Fibroblast of villous mesenchyme (primary cell): Measurements from ENCODE around the gene IL1F10. TPM values are rescaled to one million over a fixed set of nuclear protein-coding genes. Genes with fewer than 3 reads are reported as not detected.

Experiments
- DNase-seq: peaks from one replicate; pipeline ENCODE4 v3.0.0-alpha.2; 2010; ENCODE audit warnings: low read depth
- H3K4me3 ChIP-seq: 2 replicates; pipeline ENCODE4 v1.5.1; 2011; ENCODE audit warnings: low read depth, mild to moderate bottlenecking, low read length
- total RNA-seq: library from RNA; depleted of rRNA; stranded (reverse); fragments of >200 nt; gene quantifications from 2 replicates; pipeline ENCODE4 v1.2.3, GENCODE V29; 2012
- TF ChIP-seq, protein P1 (sequence below): IDR thresholded peaks from 2 replicates; pipeline ENCODE4 v1.5.1; 2012; ENCODE audit warnings: low read depth, mild to moderate bottlenecking, low read length; ENCODE audit not compliant: insufficient read depth

The IL1F10 gene
- total RNA-seq, 1 donor: not detected

DNA sequence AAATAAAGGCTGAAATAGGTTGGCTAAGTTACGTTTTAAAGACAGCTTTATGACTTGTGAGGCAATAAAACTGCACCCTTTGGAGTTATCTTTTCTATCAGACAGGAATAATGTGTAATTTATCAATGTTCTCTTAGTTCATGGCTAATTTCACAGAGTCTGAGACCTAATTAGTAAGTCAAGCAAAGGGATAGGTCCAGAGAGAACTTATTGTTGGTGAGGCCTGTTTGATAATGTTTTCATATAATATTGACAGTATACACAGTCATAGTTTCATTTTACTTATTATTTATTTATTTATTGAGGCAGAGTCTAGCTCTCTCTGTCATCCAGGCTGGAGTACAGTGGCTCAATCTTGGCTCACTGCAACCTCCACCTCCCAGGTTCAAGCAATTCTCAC is 10.7 kb upstream of the IL1F10 start:
- DNase-seq: no peak
- no peak overlapping the region for H3K4me3 ChIP-seq
- TF ChIP-seq, protein P1, sequence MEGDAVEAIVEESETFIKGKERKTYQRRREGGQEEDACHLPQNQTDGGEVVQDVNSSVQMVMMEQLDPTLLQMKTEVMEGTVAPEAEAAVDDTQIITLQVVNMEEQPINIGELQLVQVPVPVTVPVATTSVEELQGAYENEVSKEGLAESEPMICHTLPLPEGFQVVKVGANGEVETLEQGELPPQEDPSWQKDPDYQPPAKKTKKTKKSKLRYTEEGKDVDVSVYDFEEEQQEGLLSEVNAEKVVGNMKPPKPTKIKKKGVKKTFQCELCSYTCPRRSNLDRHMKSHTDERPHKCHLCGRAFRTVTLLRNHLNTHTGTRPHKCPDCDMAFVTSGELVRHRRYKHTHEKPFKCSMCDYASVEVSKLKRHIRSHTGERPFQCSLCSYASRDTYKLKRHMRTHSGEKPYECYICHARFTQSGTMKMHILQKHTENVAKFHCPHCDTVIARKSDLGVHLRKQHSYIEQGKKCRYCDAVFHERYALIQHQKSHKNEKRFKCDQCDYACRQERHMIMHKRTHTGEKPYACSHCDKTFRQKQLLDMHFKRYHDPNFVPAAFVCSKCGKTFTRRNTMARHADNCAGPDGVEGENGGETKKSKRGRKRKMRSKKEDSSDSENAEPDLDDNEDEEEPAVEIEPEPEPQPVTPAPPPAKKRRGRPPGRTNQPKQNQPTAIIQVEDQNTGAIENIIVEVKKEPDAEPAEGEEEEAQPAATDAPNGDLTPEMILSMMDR: no peak

DNA sequence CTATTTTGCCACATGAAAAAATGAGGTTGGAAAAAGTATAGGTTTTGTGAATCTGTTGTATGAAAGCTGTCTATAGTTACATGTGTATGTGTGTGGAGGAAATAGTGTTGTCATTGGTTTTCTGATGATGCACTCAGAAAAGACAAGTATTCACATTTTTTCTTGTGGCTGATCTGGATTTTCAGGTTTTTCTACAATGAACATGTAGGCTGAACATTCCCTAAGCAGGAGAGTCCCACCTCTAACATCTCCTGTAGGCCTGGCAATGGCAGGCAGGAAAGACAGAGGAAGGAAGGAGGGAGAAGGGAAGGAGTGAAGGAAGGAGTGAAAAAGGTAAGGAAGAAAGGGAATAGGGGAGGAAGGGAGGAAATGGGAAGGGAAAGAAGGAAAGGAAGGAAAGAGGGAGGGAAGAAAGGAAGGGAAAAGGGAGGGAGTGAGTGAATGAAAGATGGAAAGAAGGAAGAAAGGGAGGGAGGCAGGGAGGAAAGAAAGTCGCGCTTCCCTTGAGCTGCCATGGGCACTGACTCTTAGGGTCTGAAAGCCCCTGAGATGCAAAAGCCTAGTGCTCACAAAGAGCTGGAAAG is 9.3 kb upstream of the IL1F10 start:
- DNase-seq: no peak
- H3K4me3 ChIP-seq: no peak overlapping the region
- TF ChIP-seq, protein P1: no peak

DNA sequence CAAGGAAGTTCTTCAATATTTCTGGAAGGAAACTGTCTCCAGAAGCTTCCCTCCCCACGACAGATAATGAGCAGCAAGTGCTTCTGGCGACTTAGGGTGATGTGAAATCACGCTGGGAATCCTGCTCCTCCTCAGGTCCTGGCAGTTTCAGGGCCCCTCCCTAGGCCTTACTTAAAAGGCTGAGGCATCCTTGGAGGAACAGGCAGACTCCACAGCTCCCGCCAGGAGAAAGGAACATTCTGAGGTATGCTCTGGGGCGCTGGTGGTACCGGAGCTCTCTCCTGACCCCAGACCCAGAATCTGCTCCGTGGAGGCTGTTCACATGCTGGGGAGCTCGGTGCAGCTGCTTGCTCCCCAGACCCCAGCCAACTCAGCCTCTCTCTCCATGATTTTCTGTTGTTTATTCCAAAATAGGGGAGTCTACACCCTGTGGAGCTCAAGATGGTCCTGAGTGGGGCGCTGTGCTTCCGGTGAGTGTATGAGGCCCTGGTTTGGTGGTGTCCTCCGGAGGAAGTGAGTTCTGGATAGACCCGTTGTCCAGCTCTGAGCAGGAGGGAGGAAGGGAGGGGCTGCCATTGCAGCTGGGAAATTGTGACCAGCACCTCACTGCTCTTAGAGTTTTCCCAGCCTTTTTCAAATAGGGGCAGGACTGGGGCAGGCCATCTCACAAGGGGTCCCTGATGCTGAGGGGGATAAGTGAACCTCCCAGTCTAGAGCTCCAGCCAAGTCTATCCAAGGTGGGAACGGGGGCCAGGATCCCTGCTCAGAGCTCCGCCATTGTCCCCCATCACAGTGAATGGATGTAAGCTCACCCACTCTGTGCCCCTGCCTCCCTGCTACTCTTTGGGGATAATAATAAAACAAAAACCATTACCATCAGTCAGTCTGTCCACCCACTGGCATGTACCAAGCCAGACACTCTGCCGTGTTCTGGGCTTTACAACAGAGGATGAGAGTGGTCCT is 8.5 kb upstream of the IL1F10 start, which contains the start of gene IL36RN:
Gene IL36RN, plus strand, starts transcription at position 201 of the 963 bp plus-strand sequence. Its CDS starts 241 bp downstream, at position 442.
- TF ChIP-seq, protein P1: no peak
- no peak for DNase-seq
- no peak within 1 kb of the TSS for H3K4me3 ChIP-seq

DNA sequence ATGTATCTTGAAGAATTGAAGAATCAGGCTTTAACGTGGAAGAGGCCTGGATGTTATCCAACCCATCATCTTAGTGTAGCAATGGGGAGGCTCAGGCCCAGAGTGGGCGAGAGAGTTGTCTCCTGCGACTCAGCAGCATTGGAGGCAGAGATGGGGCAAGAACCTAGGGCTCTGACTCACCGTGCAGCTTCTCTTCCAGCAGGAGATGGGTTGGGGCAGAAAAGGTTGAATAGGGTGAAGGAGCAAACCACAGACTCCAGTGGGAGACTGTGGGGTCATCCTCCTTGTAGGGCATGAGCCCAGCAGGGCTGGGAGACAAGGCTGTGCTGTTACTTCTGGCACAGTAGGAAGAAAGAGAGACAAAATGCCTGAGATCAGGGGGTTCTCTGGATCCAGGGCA is 7.4 kb upstream of the IL1F10 start:
- DNase-seq: no peak
- TF ChIP-seq, protein P1: no peak

DNA sequence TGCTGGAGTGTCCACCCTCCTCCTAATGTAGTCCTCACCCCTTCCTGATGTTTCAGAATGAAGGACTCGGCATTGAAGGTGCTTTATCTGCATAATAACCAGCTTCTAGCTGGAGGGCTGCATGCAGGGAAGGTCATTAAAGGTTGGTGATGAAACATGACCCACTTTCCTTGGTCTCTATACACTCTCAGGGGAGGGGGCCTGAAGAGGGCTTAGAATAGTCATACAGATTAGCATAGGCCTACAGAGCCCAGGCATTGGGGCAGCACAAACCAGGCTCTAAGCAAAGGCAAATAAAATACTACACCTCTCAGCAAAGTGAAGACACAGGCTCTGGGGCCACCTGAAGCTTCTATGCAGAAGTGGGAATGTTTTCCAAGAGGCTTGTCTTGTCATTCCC is 7.0 kb upstream of the IL1F10 start:
- DNase-seq: no peak
- TF ChIP-seq, protein P1: no peak
- H3K4me3 ChIP-seq: no peak overlapping the region

More for the DNA sequence above, 7.4 kb upstream of the IL1F10 start:
- H3K4me3 ChIP-seq: no peak overlapping the region

DNA sequence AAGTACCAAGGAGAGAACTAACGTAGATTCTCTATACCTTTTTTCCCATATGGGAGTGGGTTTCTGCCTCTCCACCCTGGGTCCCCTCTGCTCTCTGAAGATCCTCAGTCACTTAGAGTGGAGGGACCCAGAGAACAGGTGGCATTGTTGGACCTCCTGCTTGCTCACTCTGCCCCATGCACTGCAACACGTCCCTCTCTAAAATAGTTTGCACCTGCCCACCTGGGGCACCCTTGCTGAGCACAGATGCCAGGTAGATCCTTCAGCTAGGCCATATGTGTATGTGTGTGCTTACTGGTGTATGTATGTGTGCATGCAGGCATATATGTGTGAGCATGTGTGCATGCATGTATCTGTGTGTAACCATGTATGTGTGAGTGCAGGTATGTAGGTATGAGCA is 6.5 kb upstream of the IL1F10 start:
- no peak overlapping the region for H3K4me3 ChIP-seq
- no peak for DNase-seq
- TF ChIP-seq, protein P1: no peak
